Hematopoietic multipotent progenitor cell treated with erythropoietin and hydrocortisone succinate and interleukin-3 and kit ligand, for 8 days (in vitro differentiated cells): ENCODE measurements around the gene PCYT1A.

Experiments used
- DNase-seq: peaks from one replicate; pipeline ENCODE4 v3.0.0-alpha.2; 2015

Gene PCYT1A

DNA sequence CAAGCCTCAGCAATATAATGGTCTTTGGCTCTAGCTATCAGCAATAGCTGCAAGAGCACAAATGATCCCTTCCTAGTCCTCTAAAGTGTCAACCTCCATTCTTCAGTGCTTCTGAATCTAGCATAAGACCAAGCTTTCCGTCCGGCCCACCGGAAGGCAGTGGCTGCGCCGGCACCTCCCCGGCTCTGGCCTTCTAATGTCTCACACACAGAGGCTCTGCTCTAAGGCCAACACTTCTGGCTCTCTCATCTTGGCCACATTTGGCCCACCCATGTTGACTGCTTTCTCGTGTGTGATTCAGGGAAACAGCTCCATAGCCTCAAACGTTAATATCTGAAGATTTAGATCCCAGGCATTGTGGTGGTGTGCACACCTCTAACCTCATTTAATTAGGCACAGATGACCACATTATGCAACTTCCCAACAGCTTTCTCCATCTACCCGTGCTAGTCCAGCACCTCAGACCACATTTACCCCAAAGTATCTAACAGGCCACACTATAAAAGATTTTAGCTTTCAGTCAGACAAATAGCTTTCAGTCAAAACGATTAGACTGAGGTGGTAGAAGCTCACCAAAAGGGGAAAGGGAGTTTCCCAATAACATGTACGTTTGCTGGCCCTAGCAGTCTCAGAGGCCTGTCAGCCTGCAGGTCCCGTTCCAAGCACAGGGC is 51.9 kb downstream of the PCYT1A start:
- no peak for DNase-seq

DNA sequence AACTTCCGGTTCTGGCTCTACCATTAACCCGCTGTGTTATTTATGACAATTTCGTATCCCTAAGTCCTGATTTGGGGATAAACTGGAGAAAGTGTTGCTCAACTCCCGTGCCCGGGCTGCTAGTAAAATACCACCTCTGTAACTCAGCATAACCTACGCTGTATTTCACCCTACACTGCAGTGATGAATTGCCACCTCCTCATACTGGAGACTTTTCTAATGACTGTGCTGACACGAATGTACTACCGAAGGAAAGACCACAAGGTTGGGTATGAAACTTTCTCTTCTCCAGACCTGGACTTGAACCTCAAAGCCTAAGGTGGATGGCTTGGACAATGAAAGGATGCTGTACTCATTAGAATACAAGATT is 54.7 kb downstream of the PCYT1A start:
- no peak for DNase-seq

DNA sequence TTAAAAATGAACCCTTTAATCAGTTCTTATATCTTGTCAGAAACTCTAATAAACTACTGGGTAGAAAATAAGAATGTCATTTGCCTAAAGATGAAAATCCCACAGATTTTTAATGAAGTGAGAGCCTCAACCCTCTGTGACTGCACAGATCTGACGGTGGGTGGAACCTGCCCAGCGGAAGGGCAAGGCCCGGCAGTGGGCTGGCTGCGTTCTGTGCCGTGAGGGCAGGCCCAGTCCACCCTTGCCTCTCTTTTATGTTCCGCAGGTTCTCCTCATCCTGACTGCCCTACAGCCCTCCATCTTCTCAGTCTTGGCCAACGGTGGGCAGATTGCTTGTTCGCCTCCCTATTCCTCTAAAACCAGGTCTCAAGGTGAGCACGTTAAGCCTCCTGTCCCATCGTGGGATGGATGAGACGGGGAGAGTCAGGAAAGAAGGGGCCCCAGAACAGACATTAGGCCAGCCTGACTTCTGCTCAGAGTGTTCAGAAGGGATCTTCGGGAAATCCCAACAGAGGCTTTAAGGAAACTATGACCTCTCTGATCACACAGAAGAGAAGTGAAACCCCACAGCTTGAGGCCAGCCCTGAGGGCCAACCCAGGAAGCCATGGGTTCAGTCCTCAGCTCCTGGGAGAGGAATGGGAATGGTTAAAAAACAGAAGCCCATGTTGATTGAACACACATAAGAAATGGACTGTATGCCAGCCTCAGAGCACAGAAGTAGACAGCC is 55.2 kb downstream of the PCYT1A start:
- no peak for DNase-seq

DNA sequence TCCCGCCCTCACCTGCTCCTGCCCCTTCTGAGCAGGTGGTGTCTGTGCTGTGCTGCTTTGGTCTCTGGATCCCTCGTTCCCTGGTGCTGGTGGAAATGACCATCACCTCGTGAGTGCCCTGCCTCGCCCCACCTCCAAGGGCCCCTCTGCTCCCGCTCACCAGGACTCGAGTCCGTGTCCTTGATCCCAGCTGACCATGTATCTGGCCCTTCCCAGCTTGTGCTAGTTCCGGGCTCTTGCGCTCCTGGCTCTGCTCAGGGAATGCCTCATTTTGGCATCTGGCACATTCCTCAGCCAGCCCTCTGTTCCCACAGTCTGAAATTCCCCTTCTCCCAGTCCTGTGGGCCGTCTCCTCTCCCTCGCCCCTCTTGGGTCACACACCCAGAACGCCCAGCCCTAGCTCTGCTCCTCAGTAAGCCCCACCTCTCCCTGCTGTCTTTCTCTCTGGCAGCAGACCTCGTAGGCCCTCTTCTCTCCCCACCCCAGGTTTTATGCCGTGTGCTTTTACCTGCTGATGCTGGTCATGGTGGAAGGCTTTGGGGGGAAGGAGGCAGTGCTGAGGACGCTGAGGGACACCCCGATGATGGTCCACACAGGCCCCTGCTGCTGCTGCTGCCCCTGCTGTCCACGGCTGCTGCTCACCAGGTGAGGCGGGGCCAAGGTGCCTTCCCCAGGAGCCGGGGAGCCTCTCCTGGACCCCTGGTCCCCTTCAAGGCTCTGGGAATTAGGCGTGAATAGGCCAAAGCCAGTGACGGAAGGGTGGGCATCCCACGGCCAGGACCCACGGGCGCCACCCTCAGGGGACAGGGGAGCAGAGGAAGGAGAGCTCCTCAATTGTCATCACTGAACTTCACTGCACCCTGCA is 59.7 kb downstream of the PCYT1A start:
- no peak for DNase-seq

DNA sequence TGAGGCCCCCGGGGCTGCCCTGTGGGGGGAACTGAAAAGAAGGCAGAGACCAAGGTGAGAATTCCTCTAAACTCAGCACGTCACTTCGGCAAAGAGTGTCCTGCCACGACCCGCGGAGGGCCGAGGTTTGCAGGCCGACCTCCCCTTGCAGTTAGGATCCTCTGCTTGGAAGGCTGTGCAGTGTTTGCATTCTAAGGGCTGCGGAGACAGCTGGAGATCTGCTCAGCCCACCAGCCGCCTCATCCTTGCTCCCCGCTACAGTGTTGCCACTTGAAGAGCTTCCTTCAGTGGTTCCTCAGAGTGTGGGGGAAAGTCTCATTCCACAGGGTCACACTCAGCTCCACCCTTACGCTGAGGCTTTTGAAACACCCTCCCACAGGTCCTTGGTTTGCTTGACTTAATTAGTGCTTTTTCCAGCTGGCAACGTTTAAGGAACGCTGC is 60.4 kb downstream of the PCYT1A start:
- DNase-seq: no peak

DNA sequence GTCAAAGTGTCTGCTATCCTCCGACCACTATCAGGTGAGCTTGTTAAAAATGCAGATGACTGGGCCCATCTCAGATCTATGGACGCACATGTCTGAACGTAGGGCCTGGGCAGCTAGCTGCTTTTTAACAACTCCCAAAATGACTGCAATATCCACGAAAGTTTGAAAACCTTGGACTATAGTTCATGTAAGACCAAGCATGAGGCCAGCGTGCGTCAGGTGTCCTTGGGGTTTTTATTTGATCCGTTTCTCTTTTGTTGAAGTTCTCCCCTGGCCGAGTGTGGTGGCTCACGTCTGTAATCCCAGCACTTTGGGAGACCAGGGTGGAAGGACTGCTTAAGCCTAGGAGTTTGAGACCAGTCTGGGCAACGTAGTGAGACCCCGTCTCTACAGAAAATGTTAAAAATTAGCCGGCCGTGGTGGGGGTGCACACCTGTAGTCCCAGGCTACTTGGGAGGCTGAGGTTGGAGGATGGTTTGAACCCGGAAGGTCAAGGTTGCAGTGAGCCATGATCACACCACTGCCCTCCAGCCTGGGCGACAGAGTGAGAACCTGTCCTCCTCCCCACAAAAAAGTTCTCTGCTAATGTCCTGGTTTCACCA is 61.7 kb downstream of the PCYT1A start:
- no peak for DNase-seq

DNA sequence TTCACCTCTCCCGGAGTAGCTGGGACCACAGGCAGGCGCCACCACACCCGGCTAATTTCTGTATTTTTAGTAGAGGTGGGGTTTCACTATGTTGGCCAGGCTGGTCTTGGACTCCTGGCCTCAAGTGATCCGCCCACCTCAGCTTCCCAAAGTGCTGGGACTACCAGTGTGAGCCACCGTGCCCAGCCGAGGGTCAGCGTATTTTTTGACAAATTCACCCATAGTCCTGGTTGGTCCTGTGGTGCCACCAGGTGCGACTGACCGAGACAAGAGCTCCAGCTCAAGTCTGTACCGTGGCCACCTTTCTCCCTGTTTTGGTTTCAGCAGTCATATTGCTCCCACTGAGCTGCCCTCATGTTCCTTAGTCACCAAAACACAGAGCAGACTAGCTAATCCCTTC is 62.4 kb downstream of the PCYT1A start:
- DNase-seq: no peak

DNA sequence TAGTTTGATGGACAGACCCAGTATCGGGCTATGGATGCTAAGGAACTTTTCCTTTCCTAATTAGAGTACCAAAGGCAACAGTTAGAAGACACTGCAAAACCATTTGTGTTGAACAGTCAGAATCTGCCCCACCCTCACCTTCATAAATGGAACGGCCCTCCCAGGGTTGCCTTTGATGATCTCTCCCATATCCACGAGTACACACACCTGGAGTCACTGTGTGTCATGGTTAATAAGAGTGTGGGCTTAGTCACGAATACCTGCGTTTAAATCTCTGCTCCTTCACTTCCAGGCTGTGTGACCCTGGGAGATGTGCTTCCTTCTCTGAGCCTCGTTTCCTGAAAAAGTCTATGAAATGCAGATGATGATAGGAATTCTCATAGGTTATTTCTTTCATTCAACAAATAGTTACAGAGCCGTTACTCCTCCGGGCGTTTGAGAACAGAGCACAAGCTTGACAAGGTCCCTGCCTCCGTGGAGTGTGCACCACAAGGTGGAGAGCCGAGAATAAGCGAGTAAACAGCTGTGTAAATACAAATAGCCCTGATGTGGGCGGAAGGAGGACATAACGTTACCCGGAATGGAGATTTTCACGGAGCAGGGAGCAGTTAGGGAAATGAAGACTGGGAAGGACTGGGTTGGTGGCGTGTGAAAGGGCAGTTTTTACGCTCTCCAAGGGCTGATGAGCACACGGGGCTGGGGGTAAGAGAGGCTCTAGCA is 64.5 kb downstream of the PCYT1A start:
- no peak for DNase-seq

DNA sequence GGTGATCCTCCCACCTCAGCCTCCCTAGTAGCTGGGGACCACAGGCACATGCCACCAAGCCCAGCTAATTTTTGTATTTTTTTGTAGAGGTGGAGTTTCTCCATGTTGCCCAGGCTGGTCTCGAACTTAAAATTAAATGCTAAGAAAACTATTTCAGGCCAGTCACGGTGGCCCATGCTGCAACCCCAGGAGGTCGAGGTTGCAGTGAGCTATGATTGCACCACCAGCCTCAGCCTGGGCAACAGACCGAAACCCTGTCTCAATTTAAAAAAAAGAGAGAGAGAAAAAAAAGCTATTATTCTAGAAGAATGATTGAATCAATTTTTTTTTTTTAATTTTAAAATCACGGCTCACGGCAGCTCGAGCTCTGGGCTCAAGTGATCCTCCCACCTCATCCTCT is 66.5 kb downstream of the PCYT1A start:
- DNase-seq: no peak

DNA sequence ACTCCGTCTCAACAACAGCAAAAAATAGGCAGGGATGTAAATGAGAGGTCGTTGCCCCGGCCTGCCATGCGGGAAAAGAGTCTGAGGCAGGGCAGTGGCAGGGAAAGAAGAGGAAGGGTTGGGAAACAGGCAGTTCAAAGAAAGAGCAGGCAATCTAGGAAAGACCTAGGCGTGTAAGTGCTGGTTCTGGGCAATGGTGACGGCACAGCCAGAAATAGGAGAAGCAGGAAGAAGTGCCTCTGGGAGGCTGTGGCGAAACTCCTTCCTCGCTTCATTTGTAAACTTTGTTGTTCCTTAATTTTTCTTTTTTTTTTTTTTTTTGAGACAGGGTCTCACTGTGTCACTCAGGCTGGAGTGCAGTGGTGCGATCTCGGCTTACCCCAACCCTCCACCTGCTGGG is 66.9 kb downstream of the PCYT1A start:
- no peak for DNase-seq

DNA sequence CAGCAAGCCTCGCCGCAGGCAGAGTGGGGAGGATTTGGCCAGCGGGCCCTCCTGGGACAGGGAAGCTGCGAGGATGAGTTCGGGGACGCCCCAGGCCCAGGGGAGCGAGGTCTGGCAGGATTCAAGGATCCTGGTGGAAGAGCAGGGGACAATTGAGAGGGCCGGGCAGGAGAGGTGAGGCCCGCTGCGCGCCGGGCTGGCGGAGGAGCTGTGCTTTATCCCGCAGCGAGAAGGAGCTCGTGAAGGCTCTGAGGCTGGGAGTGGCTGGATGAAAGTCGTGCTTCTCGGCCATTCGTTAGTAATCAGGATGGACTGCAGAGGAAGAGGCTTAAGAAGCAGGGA is 67.6 kb downstream of the PCYT1A start:
- no peak for DNase-seq

DNA sequence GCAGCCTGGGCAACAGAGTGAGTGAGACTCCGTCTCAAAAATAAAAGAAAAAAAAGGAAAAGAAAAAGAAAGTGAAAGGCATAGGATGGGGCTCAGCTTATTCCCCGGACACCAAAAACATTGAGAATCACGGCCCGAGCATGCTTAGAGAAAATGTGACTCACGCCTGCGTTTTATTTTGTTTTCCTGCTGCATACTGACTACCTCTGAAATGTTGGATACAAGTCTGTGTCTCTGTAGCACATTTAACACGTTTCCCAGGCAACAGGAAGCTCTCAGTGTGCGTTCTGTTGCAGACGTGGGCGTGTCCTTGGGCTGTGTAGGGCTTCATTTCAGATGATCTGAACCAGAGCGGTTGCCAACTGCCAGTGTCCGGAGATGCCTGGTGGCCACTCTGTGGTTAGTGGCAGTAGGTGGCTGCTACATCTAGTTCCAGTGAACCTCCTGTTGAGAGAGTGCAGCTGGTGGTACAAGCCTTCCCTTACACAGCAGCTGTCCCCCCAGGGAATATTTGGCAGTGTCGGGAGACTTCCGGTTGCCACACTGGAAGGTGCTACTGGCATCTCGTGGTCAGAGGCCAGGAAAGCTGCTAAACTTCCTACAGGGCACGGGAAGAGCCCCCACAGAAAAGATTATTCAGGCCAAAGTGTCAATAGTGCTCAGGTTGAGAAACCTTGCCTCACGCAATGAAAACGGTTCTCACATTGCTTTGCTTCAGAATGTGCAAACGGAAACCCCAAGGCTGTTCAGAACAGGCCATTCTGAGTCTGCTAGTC is 68.1 kb downstream of the PCYT1A start:
- peak; percentile 71 for DNase-seq

DNA sequence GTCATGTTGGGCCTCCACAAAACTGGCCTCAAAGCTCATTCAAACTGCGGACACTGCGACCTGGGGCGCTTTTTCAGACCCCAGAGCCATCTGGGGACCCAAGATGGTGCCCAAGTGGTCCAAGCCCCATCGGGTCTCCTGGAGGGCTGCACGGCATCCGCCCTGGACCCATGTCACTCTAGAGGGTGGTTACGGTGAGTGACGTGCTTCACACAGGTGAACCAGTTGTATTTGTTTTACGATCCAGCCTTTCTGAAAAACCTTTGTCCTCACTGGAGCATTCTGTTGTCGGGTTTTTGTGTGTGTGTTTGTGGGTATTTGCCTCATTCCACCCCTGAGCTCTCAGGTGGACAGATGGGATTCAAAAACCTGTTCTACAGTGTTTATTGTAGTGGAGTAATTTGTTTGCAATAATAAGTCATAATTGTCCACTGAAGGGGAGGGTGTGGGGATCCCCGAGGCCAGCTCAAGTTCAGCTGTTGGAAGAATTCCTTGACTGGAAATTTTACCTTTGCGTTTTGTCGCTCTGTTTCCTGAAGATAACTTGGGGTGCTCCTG is 69.3 kb downstream of the PCYT1A start:
- DNase-seq: no peak

DNA sequence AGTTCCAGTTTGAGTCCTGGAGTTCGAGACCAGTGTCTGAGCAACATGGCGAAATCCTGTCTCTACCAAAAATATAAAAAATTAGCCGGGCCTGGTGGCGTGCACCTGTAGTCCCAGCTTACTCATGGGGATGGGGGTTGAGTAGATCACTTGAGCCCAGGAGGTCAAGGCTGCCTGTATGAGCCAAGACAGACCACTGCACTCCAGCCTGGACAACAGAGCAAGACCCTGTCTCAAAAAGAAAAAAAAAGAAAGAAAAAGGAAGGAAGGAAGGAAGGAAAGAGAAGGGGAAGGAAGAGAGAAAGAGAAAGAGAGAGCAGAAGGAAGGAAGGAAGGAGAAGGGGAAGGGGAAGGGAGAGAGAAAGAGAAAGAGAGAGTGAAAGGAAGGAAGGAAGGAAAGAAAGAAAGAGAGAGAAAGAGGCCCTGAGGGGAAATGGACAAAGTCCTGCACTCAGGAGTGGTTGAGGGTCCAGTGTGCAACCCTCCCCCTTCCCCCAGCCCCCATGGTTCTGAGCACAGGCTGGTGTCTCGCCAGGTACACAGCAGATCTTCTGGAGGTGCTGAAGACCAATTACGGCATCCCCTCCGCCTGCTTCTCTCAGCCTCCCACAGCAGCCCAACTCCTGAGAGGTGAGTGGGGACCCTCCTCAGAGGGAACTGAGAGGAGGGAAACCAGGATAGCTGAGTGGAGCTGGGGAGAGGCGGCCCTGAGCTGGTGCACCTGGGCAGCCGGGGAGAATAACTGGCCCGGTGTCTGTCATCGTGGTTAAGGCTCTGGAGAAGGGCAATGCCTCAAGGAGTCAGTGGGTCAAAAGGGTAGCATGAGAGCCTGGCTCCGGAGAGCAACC is 70.0 kb downstream of the PCYT1A start:
- DNase-seq: no peak

DNA sequence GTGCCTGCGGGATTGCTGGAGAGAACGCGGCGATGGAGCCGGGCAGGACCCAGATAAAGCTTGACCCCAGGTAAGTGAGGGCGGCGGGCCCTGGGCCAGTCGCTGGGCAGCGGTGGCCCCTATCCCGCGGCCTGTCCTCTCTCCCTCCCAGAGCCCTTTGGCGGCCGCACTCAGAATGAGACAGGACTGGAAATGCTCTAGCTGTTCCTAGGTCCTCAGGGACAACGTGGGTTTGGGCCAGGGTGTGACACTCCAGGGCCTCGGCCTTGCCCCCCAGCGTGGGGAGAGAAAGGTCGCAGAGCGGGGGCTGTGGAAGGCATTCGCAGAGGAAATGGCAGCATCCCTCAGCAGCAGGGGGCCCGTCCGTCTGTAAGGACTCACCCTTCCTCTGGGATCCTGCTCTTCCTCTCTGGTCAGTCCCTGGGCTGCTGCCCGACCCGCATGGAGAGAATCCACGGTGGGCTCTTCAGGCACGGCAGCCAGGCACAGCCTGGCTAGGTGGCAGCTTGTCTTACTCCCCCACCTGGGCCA is 70.8 kb downstream of the PCYT1A start:
- DNase-seq: no peak

DNA sequence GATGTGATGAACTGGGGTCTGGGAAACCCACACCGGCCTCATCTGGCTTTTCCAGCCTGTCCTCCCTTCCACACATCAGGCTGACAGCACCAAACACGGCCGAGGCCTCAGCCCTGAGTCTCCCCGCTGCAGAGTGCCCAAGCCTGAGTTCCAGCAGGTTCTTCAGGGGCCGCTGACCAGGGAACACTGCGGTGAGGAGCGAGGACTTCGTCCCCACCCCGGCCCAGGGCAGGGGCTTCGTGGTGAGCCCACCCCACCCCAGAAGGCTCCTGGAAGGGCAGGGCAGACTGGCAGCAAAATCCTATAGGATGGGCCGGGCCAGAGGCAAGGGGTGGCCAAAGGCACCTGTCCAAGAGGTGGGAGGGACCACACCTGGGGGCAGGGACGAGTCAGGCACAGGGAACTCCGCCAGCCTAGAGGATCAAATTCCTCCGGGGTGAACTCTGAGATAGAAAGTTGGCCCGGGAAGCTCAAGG is 71.4 kb downstream of the PCYT1A start, which contains the start of gene SLC51A:
Gene SLC51A (plus strand): TSS at position 446 of the 476 bp plus-strand sequence. CDS start 179 bp downstream, outside the sequence.
- no peak for DNase-seq

DNA sequence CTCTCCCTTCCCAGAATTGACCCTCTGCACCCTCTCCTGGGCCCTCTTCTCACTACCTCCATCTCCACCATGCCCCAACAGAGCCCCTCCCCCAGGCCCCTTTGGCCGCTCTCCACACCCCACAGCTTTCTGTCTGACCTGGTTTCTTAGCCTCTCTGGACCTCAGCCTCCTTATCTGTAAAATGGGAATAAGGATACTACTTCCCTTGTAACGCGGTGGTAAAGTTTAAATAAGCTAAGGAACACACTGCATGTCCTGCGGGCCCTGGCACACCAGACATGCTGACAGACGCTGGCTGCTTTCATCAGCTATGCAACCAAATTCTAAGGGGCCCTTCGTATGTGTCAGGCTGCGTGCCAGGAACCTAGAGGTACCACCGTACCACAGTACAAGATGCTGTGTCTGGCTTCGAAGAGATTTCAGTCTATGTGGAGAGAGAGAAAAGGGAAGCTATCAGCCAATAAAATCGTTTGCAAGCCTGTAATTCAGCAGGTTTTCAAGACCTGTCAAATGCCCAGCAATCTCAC is 72.0 kb downstream of the PCYT1A start:
- DNase-seq: no peak

DNA sequence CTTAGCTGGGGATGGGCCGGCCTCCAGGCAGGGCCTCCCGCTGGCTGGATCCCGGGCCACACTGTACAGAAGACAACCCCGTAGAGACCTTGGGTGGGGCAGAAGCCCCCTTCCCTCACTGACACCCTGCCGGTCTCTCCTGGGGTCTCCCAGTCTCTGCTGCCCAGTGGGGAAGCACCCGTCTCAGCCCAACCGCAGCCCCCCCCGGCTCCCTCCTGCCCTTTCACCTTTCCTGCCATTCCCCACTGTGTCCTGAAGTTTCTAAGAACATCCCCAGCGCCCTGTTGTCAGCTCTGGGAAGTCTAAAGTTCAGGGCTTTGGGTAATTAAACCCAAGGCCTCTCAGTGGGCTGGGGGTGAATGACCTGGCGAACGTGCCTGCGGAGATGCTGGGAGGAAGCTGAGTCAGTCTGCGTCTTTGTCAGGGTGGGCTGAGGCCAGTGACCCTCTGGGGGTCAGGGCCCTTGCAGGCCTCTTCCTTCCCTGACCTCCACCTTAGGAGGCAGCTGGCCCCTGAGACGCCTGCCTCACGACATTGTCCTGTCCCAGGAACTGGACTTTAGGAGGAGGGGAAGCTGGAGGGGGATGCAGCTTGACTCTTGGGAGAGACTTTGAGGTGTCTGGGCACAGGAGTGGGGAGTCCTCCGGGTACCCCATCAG is 72.6 kb downstream of the PCYT1A start:
- no peak for DNase-seq
